Left lung (tissue), 10 donors: ENCODE data around the gene FIS1. TPM values are rescaled to one million over a fixed set of nuclear protein-coding genes. Genes with fewer than 3 reads are reported as not detected.

ENCODE experiments used
- ATAC-seq: fragments of 200-7000 bp; cut with Tn5 transposase; one replicate; pipeline ENCODE4 v1.9.1; 2020; ENCODE audit warnings: moderate library complexity
- DNase-seq, 4 donors: peaks; one replicate each; pipeline ENCODE4 v3.0.0-alpha.2; 2013 to 2020
- H3K27ac ChIP-seq, 2 donors: fragments of 200-600 bp; sonication (generic) in 1 of 2; one replicate each; pipeline versions ENCODE4 v1.5.0 to v1.8.0; 2020 to 2021
- H3K27me3 ChIP-seq, 2 donors: fragments of 200-600 bp; sonication (generic) in 1 of 2; one replicate each; pipeline versions ENCODE4 v1.5.0 to v1.8.0; 2020 to 2021
- H3K36me3 ChIP-seq, 2 donors: fragments of 200-600 bp; sonication (generic) in 1 of 2; one replicate each; pipeline versions ENCODE4 v1.5.0 to v1.8.0; 2020 to 2021
- H3K4me1 ChIP-seq, 2 donors: fragments of 200-600 bp; one replicate each; pipeline ENCODE4 v1.8.0; 2021
- H3K4me3 ChIP-seq, 2 donors: fragments of 200-600 bp; sonication (generic) in 1 of 2; one replicate each; pipeline versions ENCODE4 v1.5.0 to v1.8.0; 2020 to 2021; ENCODE audit warnings: mild to moderate bottlenecking in 1 of 2
- H3K9me3 ChIP-seq, 2 donors: fragments of 200-600 bp; sonication (generic) in 1 of 2; one replicate each; pipeline versions ENCODE4 v1.5.0 to v1.8.0; 2020 to 2021
- CTCF ChIP-seq, 2 donors: fragments of 200-600 bp; sonication (generic) in 1 of 2; IDR thresholded peaks; one replicate each; pipeline versions ENCODE4 v1.5.0 to v1.8.0; 2021; ENCODE audit warnings: antibody characterized with exemption in 2 of 2
- intact Hi-C, 2 donors: fragments of 100-400 bp; cut with DNase I; formaldehyde crosslinking; loops; one replicate each; pipeline versions ENCODE4 v1.11.2 to v1.14.2; 2022
- polyA plus RNA-seq, 6 donors: library from polyadenylated mRNA; unstranded; fragments of 120-200 nt; gene quantifications; one replicate each; pipeline ENCODE4 v1.2.1, GENCODE V29; 2013; ENCODE audit not compliant: insufficient read length in 6 of 6
- total RNA-seq, 2 donors: library from RNA; stranded (reverse); fragmentation: NEBNext Ultra II Directional; extraction: Animal tissue kit (Norgen Biotek cat#: 25700); gene quantifications; one replicate each; pipeline ENCODE4 v1.2.1, GENCODE V29; 2021
- donor health status: DM: no; HTN: yes; CAD: no.
- donor health status: DM: no; HTN: no; CAD: no.

The FIS1 gene
- total and polyA plus RNA-seq, 8 donors, result 116 to 148 (median 132) TPM

- Histone ChIP-seq H3K27me3 (no peaks in the 10 kb centered on the region), H3K9me3 (no peaks in the 10 kb centered on the region), H3K27ac (no peak overlapping the region), H3K4me1 (peaks cover 0 to 44% of the 10 kb centered on the region in 2 donors), H3K4me3 (no peak overlapping the region), H3K36me3 (peaks cover 0 to 48% of the 10 kb centered on the region in 2 donors)
- no peak for TF ChIP-seq CTCF (IDR thresholded peaks at IDR 0.05)
- ATAC-seq (no peak), DNase-seq (no peak)
- intact Hi-C loops, result no loop called here
Measured at GRCh38 chr7:101235522-101235921, 9.4 kb downstream of the FIS1 start.

DNA sequence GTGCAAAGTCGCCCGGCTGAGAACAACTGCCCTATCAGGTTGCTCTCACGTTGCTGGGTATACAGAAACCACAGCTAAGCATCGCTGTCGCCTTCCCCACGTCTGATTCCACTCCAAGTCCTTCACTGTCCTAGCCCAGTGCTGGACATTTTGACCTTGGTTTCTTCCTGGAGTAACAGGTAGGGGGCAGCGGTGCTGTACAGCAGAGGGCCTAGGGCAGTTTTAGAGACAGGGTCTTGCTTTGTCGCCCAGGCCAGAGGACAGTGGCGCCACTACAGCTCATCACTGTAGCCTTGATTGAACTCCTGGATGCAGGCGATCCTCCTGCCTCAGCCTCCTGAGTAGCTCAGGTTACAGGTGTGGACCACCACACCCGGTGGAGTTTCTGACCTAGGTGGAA lies 9.8 kb downstream of the FIS1 start:
- ATAC-seq (no peak), DNase-seq (no peak)
- intact Hi-C loops, result no loop called here
- Histone ChIP-seq H3K9me3 (no peaks in the 10 kb centered on the region), H3K4me1 (peaks cover 0 to 43% of the 10 kb centered on the region in 2 donors), H3K27me3 (no peaks in the 10 kb centered on the region), H3K27ac (no peak overlapping the region), H3K36me3 (peaks cover 0 to 43% of the 10 kb centered on the region in 2 donors), H3K4me3 (no peak overlapping the region)
- TF ChIP-seq CTCF (IDR thresholded peaks at IDR 0.05), result no peak

- no peak for TF ChIP-seq CTCF (IDR thresholded peaks at IDR 0.05)
- Histone ChIP-seq H3K36me3 (peaks cover 0 to 42% of the 10 kb centered on the region in 2 donors), H3K9me3 (no peaks in the 10 kb centered on the region), H3K4me3 (no peak overlapping the region), H3K27me3 (no peaks in the 10 kb centered on the region), H3K4me1 (peaks cover 0 to 39% of the 10 kb centered on the region in 2 donors), H3K27ac (no peak overlapping the region)
- ATAC-seq, result no peak
- no peak for DNase-seq
- intact Hi-C loops, result no loop called here
Measured at GRCh38 chr7:101234636-101235035, 10.2 kb downstream of the FIS1 start.

DNA sequence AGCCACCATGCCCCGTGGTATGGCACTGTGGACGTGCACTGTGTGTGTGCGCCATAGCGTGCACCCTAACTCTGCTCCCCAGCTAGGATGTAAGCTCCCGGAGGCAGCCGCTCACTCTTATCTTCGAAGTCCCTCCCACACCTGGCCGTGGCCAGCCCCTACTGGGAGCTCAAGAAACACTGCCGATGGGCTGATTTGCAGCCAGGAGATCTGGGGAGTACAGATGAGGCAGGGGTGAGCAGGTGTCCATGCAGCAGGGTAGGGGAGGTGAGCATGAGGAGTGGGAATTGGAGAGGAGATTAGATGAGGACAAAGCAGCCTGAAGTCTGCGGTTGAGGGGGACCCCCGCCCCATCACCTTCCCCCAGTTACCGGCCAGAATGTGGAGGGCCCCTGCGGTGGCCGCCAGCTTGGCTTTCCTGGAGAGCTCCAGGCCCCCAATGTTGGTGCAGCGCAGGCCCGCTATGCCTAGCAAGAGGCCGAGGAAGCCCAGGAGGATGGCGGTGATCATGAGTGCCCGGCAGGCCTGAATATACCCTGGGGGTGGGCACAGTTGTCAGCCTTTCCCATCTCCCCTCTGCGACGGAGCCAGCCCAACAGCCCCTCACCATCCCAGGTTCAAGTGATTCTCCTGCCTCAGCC lies 10.9 kb downstream of the FIS1 start:
- H3K27ac ChIP-seq, result no peak overlapping the region
- H3K27me3 ChIP-seq, result no peaks in the 10 kb centered on the region
- H3K4me3 ChIP-seq, result no peak overlapping the region
- H3K9me3 ChIP-seq, result no peaks in the 10 kb centered on the region
- no peak for ATAC-seq
- peaks cover 0 to 42% of the 10 kb centered on the region in 2 donors for H3K36me3 ChIP-seq
- peaks cover 0 to 33% of the 10 kb centered on the region in 2 donors for H3K4me1 ChIP-seq
- intact Hi-C loops, result no loop called here
- DNase-seq, result no peak
- TF ChIP-seq CTCF (IDR thresholded peaks at IDR 0.05), result no peak

DNA sequence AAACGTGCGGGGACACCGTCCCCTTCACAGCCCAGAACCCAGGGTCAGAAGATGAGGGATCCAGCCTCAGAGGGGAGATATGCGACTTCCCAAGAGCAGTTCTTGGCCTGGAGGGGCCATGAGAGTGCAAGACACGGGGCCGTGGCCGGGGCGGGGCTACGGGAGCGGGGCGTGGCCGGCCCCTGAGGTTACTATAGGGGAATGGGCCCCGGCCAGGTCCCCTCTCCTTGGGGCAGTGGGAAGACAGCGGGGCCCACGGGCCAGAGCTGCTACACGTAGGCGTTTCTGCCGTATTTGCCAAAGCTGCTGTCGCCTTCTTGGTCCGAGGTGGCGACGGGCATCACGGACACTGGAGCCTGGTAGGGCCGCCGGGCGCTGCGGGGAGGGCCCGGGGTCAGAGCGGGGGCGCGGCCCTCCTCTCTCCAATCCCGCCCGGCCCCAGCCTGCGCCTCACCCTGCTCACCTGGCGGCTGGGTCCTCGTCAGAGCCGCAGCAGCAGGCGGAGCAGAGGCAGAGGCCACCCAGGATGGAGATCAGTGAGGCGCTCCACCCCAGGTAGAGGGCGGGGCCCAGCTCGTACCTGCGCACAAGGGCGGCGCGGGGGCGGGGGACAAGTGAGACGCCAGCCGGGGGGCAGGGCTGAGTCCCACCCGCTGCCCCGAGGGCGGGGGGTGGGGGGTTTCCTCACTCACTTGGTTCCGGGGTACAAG lies 12.6 kb downstream of the FIS1 start:
- intact Hi-C loops, result no loop called here
- peaks cover 0 to 43% of the 10 kb centered on the region in 2 donors for H3K36me3 ChIP-seq
- TF ChIP-seq CTCF (IDR thresholded peaks at IDR 0.05), result no peak
- H3K27ac ChIP-seq, result peak overlapping the region; percentile 59 to 67
- H3K27me3 ChIP-seq, result no peaks in the 10 kb centered on the region
- no peaks in the 10 kb centered on the region for H3K9me3 ChIP-seq
- peak overlapping the region; percentile 17 to 41 for H3K4me3 ChIP-seq
- DNase-seq (peak in 2 of 4 donors; percentile 71 to 89), ATAC-seq (peak; percentile 94)
- peaks cover 0 to 15% of the 10 kb centered on the region in 2 donors for H3K4me1 ChIP-seq
